ENCODE measurements around the gene CYREN.

GRCh38 chr7:135195968-135196629, 25.6 kb upstream of the CYREN start:
- no peak for TF ChIP-seq CTCF (conservative IDR thresholded peaks at IDR 0.05; ENCODE audit: low read depth in 2 of 2)
- no peak for TF ChIP-seq REST (IDR thresholded peaks at IDR 0.05; ENCODE audit: unreplicated experiment)
- TF ChIP-seq POLR2AphosphoS5 (IDR thresholded peaks at IDR 0.05; ENCODE audit: low read depth), result no peak
- TF ChIP-seq EZH2 (IDR thresholded peaks at IDR 0.05; ENCODE audit: low read depth, unreplicated experiment), result no peak
- TF ChIP-seq EZH2phosphoT487 (IDR thresholded peaks at IDR 0.05; ENCODE audit: unreplicated experiment), result no peak
